ENCODE results near the gene ATP1B1. TPM values are rescaled to one million over a fixed set of nuclear protein-coding genes. Genes with fewer than 3 reads are reported as not detected.

ATP1B1 gene
- total and polyA plus RNA-seq, 2 experiments from 2014 or later = 220 to 602 TPM

GRCh38 chr1:169103480-169103893, 3.0 kb upstream of the ATP1B1 start:
- Histone ChIP-seq H3K27me3 (no peaks in the 10 kb centered on the region), H3K4me3 (no peak overlapping the region), H3K4me1 (ENCODE audit: low read depth) (peaks cover 43% of the 10 kb centered on the region), H3K9me3 (ENCODE audit: low read depth) (no peaks in the 10 kb centered on the region), H3K36me3 (peaks cover 6% of the 10 kb centered on the region), H3K27ac (no peak overlapping the region)
- no peak for DNase-seq (ENCODE audit: low read depth in 1 of 2, low spot score in 1 of 2)
- no peak for TF ChIP-seq CTCF (IDR thresholded peaks at IDR 0.05; ENCODE audit: low read depth, low read length)

GRCh38 chr1:169105087-169105433, 1.4 kb upstream of the ATP1B1 start:
- DNase-seq (ENCODE audit: low read depth in 1 of 2, low spot score in 1 of 2) = no peak
- Histone ChIP-seq H3K4me3 (peak overlapping the region; percentile 100), H3K4me1 (ENCODE audit: low read depth) (peaks cover 31% of the 10 kb centered on the region), H3K36me3 (peaks cover 8% of the 10 kb centered on the region), H3K9me3 (ENCODE audit: low read depth) (no peaks in the 10 kb centered on the region), H3K27me3 (no peaks in the 10 kb centered on the region), H3K27ac (peak overlapping the region; percentile 94)
- TF ChIP-seq CTCF (IDR thresholded peaks at IDR 0.05; ENCODE audit: low read depth, low read length) = no peak

- Histone ChIP-seq H3K4me3 (peak overlapping the region; percentile 100), H3K36me3 (peaks cover 9% of the 10 kb centered on the region), H3K27me3 (no peaks in the 10 kb centered on the region), H3K4me1 (ENCODE audit: low read depth) (peaks cover 26% of the 10 kb centered on the region), H3K9me3 (ENCODE audit: low read depth) (no peaks in the 10 kb centered on the region), H3K27ac (peak overlapping the region; percentile 94)
- TF ChIP-seq CTCF (IDR thresholded peaks at IDR 0.05; ENCODE audit: low read depth, low read length) = no peak
- peak in 1 of 2 donors; percentile 89 for DNase-seq (ENCODE audit: low read depth in 1 of 2, low spot score in 1 of 2)
Observed at GRCh38 chr1:169105434-169106094, 926 bp upstream of the ATP1B1 start.

- peak in 1 of 2 donors; percentile 37 for DNase-seq (ENCODE audit: low read depth in 1 of 2, low spot score in 1 of 2)
Observed at GRCh38 chr1:169106921-169107602, 572 bp downstream of the ATP1B1 start.

GRCh38 chr1:169107603-169108208, 1.2 kb downstream of the ATP1B1 start:
- peaks cover 30% of the 10 kb centered on the region for H3K36me3 ChIP-seq
- H3K4me1 ChIP-seq (ENCODE audit: low read depth) = peaks cover 28% of the 10 kb centered on the region
- peak overlapping the region; percentile 94 for H3K27ac ChIP-seq
- DNase-seq (ENCODE audit: low read depth in 1 of 2, low spot score in 1 of 2) = peak in 1 of 2 donors; percentile 36
- H3K9me3 ChIP-seq (ENCODE audit: low read depth) = no peaks in the 10 kb centered on the region
- H3K27me3 ChIP-seq = no peaks in the 10 kb centered on the region
- TF ChIP-seq CTCF (IDR thresholded peaks at IDR 0.05; ENCODE audit: low read depth, low read length) = no peak
- H3K4me3 ChIP-seq = peak overlapping the region; percentile 100

More at GRCh38 chr1:169106921-169107602, 572 bp downstream of the ATP1B1 start:
- no peak for TF ChIP-seq CTCF (IDR thresholded peaks at IDR 0.05; ENCODE audit: low read depth, low read length)
- Histone ChIP-seq H3K27ac (peak overlapping the region; percentile 94), H3K4me3 (peak overlapping the region; percentile 100), H3K4me1 (ENCODE audit: low read depth) (peaks cover 28% of the 10 kb centered on the region), H3K27me3 (no peaks in the 10 kb centered on the region), H3K36me3 (peaks cover 24% of the 10 kb centered on the region), H3K9me3 (ENCODE audit: low read depth) (no peaks in the 10 kb centered on the region)
